Measurements from ENCODE around the gene TPST2.

DNA sequence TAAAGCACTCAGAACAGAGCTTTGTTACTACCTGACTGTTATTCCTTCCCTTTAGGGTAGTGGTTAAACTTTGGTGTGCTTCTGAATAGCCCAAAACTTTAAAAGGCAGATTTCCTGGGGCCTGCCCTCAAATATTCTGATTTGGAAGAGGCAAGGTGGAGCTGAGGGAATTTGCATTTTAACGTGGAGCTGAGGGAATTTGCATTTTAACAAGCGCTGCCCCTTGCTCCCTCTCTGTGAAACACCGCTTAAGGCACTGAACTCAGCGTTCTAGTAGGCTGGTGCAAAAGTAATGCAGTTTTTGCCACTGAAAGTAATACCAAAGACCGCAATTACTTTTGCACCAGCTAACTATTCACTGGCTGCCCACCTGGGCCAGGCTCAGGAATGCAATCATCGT is 35.0 kb downstream of the TPST2 start:
- TF ChIP-seq POLR2A (IDR thresholded peaks at IDR 0.05; ENCODE audit: low read depth, low read length) (no peak), EZH2 (IDR thresholded peaks at IDR 0.05; ENCODE audit: borderline replicate concordance, low read depth, low read length, severe bottlenecking) (no peak), POLR2AphosphoS5 (IDR thresholded peaks at IDR 0.05; ENCODE audit: insufficient read depth, low read depth, low read length) (no peak)
- TF ChIP-seq, protein P1, sequence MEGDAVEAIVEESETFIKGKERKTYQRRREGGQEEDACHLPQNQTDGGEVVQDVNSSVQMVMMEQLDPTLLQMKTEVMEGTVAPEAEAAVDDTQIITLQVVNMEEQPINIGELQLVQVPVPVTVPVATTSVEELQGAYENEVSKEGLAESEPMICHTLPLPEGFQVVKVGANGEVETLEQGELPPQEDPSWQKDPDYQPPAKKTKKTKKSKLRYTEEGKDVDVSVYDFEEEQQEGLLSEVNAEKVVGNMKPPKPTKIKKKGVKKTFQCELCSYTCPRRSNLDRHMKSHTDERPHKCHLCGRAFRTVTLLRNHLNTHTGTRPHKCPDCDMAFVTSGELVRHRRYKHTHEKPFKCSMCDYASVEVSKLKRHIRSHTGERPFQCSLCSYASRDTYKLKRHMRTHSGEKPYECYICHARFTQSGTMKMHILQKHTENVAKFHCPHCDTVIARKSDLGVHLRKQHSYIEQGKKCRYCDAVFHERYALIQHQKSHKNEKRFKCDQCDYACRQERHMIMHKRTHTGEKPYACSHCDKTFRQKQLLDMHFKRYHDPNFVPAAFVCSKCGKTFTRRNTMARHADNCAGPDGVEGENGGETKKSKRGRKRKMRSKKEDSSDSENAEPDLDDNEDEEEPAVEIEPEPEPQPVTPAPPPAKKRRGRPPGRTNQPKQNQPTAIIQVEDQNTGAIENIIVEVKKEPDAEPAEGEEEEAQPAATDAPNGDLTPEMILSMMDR (IDR thresholded peaks at IDR 0.05; ENCODE audit: extremely low read depth in 1 of 2, insufficient read depth in 1 of 2, low read depth in 1 of 2, low read length in 2 of 2) = no peak
- TF ChIP-seq, protein P2, sequence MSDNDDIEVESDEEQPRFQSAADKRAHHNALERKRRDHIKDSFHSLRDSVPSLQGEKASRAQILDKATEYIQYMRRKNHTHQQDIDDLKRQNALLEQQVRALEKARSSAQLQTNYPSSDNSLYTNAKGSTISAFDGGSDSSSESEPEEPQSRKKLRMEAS (IDR thresholded peaks at IDR 0.05; ENCODE audit: insufficient read depth, insufficient read length) = no peak
